Right renal cortex interstitium (tissue), 3 donors: Measurements from ENCODE around the gene RND1. TPM values are rescaled to one million over a fixed set of nuclear protein-coding genes. Genes with fewer than 3 reads are reported as not detected.
A peak's percentile ranks its signal among the peaks of the same experiment; 100 is the strongest.
"Not testable (repeated sequence)": the region's sequence is repeated elsewhere in the genome, so short reads cannot be mapped to it uniquely, and the experiment has no call there.

ENCODE experiments used
- DNase-seq, 3 donors: peaks; one replicate each; pipeline ENCODE4 v3.0.0-alpha.2; 2013; ENCODE audit warnings: low read depth in 3 of 3, low spot score in 2 of 3
- polyA plus RNA-seq, 3 donors: library from polyadenylated mRNA; unstranded; fragments of 120-200 nt; gene quantifications; one replicate each; pipeline ENCODE4 v1.2.1, GENCODE V29; 2013; ENCODE audit not compliant: insufficient read length in 3 of 3

RND1 gene
- polyA plus RNA-seq, 3 donors, result 2.2 to 4.6 (median 3.6) TPM

GRCh38 chr12:48869191-48869590 is 3.5 kb upstream of the RND1 start:
- no peak for DNase-seq

DNA sequence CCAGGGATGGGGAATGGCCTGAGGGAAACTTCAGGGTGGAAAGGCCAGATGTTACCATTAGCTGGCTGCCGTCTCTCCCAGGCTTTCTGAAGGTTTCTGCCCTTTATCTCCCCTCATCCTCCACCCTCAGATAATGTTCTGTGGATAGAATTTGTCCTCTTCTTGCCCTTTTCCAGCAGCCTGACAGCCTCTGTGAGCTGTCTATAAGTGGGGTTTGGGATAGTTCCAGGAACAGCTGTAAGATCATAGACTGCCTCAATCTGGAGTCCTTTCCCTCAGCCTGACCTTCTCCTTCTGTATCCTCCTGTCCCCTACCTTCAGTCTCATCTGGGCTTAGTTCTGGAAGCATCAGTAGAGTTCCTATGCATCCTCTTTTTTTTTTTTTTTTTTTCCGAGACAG is 2.8 kb upstream of the RND1 start:
- no peak for DNase-seq

DNA sequence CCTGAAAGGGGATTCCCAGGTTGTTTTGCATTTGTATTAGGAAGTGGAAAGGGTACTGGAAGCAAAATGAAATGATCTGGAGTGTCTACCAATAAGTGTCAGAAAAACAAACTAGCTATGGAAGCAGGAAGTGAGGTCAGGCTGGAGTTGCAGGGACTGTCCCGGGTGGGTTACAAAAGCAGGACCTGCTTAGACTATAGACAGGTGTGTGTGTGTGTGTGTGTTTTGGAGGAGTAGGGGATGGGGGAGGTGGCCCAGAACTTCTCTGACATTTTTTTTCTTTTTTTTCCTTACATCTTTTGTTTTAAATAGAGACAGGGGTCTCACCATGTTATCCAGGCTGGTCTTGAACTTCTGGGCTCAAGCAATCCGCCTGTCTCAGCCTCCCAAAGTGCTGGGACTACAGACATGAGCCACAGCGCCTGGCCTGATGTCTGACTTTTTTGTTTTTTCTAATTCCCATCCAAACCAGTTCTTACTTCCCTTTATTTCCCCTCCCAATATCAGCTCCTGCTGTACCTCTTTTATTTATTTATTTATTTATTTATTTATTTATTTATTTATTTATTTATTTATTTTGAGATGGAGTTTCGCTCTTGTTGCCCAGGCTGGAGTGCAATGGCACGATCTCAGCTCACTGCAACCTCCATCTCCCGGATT is 512 bp upstream of the RND1 start:
- DNase-seq, result no peak

- no peak for DNase-seq
Measured at GRCh38 chr12:48863291-48863690, 2.4 kb downstream of the RND1 start.

- no peak for DNase-seq
Measured at GRCh38 chr12:48862760-48863159, 2.9 kb downstream of the RND1 start.

- DNase-seq, result no peak
Measured at GRCh38 chr12:48861111-48861510, 4.6 kb downstream of the RND1 start.

GRCh38 chr12:48860236-48860635 is 5.4 kb downstream of the RND1 start:
- DNase-seq, result not testable (repeated sequence)

DNA sequence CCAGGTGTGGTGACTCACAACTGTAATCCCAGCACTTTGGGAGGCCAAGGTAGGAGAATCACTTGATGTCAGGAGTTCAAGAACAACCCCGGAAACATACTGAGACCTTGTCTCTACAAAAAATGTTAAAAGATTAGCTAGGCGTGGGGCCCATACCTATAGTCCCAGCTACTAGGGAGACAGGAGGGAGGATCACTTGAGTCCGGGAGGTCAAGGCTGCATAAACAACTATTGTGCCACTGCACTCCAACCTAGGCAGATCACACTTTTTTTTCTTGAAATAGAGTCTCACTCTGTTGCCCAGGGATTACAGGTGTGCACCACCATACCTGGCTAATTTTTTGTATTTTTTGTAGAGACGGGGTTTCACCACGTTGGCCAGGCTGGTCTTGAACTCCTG is 6.1 kb downstream of the RND1 start:
- DNase-seq, result no peak

DNA sequence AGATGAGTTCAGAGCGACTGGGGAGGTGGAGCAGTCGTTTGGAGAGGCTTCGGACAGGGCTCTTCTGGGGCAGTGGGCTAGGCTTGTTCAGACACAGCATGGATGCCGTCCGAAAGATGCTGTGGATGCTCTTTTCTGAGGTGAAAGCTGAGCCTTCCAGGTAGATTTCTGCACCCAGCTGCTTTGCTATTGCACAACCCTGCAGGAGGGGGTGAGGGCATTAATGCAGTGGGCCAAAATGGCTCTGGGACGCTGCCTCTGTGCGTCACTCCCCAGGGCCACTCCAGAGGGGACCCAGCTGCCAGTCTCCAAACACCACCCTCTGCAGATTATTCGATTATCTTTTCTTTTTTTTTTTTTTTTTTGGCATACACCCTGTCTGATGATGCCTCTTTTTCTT is 7.6 kb downstream of the RND1 start:
- DNase-seq, result no peak

DNA sequence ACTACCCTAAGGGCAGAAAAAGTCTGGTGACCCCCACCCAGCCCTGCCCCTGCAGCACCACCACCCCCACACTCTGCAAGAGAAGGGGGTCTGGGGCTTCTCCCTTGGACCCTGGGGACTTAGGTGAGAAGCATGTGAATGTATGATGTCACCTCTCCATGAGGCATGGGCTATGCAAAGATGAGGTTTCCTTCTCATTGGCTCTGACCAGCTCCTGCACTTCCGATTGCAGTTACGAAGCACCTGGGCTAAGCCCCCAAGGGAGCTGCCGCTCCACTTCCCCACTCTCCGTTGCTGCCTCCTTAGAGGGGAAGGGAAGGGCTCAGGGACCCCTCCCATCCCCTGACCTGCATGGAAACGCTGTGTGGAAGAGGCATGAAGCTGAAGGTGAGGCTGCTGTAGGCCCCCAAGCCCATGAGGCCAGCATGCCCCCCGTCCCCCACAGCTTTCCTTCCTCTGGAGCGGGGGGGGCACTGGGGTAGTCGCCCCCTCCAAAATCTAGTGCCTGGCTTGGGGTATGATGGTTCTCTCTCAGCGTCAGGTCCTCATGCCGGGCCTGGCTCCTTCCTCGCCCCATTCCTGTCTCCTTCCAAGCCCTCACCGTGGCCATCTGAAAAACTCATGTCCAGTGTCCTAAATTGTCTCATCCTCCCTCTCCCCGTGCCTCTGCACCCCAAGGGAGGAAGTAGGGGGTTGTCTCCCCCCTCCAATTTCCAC is 8.2 kb downstream of the RND1 start:
- no peak for DNase-seq

DNA sequence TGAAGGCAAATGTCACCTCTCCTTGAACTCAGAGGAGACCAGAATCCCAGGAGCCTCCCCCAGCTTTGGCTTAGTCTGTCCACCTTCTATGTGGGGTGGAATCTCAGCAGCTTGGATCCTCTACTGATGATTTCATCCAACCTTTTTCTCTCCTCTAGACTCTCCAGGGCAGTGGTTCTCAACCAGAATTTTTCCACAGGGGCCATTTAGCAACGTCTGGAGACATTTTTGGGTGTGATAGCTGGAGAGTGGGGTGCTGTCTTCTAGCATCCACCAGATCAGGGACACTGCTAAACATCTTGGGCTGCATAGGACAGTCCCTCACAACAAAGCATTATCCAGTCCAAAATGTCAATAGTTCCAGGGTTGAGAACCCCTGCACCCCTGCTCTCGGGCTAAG is 9.3 kb downstream of the RND1 start:
- no peak for DNase-seq

DNA sequence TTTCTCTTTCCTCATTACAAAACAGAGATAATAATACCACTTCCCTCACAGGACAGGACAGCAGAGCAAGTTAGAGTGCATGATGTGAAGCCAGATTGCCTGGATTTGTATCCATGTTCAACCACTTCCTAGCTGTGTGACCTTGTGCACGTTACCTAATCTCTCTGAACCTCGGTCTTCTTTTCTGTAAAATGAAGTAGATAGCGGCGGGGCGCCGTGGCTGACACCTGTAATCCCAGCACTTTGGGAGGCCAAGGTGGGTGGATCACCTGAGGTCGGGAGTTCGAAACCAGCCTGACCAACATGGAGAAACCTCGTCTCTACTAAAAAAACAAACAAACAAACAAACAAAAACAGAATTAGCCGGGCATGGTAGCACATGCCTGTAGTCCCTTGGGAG is 10.7 kb downstream of the RND1 start:
- DNase-seq, result not testable (repeated sequence)

GRCh38 chr12:48854488-48854887 is 11.2 kb downstream of the RND1 start:
- DNase-seq, result no peak

- peak; percentile 86 to 93 (median 93) for DNase-seq
Measured at GRCh38 chr12:48852734-48853688, 12.7 kb downstream of the RND1 start.

DNA sequence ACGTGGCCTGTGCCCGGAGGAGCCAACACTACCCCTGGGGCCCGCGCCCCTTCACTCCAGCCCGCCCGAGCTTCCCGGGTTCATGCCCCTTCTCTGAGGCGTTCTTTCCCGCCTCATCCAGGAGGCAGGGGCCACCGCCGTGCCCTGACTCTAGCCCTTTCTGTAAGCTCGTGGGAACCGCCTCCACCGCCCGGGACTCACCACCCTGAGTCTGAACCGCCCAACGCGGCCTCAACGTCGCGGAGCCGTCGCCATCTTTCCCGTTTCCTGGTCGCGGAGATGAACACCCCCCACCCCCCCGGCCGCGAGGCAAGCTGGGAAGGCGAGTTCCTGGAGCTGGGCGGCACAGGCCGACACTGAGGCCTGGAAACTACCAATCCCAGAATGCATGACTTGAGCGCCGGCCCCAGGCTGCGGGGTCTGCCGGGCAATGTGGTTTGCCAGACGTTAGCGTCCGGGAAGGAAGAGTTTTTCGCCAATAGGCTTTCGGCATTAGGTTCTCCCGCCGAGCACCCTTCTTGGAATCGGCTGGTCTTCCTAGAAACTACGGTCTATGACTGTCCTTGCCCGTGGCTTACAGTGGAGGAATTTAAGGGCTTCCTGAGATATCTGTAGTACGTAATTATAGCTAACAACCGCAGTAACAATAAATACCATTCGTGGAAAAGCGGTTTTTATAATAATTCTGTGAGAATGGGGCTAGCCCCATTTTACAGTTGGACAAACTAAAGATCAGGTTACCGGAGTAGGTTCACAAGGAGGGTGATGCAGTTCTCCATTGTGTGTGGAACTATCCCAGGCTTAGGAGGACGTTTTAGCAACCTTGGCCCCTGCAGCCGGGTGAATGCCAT is 13.6 kb downstream of the RND1 start, which contains the start of gene DDX23:
Gene DDX23 (minus strand): TSS at position 281 of the 851 bp plus-strand sequence. CDS start 6,381 bp downstream, outside the sequence.
- DNase-seq, result peak; percentile 77 to 92 (median 82)

GRCh38 chr12:48842021-48842420 is 23.6 kb downstream of the RND1 start:
- not testable (repeated sequence) for DNase-seq

- no peak for DNase-seq
Measured at GRCh38 chr12:48838048-48838447, 27.6 kb downstream of the RND1 start.

DNA sequence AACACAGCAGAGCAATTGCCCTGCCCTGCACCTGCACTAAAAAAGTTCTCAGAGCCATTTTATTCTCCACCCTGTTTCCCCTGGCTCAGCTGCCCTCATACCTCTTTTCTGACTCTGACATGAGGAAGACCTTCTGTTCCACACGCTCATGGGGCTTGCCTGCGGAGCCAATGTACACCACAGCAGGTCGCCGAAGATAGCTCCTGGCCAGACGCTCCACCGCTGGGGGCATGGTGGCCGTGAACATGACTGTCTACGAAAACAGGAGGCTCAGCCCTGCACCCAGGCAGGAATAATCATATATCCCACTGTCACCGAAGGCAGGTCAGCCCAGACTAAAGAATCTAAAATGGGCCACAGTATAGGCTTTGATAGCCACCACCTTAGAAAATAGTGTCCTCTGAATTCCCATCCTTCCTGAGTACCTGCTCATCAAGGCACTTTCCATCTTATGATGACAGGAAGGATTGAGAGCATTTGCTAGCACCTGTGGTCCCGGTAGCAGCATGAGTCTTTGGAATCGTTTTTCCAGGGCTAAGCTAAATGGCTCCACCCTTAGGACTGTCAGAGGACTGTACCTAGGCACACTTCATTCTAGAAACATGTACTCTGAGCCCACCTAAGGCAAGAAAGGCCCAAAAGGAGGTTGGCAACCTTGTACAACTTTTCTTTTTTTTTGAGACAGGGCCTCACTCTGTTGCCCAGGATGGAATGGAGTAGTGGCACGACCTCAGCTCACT is 33.2 kb downstream of the RND1 start:
- DNase-seq, result no peak

DNA sequence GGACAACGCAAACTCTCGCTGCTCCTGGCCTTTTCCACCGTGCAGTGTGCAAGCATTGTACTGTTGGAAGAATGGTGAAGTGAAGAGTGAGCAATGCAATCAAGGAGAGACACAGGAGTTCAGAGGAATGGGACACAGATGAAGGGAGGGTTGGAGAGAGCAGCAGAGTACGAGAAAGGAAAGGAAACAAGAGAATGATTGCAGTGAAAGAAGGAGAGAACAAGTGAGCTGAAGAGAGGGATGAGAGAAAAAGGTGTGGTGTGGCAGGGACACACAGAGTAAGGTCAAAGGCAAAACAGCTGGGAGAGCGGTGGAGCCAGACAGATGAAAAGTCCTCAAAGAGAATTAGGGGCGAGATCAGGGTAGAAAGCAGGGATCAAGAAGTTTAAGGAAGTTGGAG is 34.4 kb downstream of the RND1 start:
- no peak for DNase-seq
